NB4 (cell line): ENCODE data around the gene VTN.

Experiments used
- DNase-seq: peaks from one replicate; pipeline ENCODE4 v3.0.0; 2010; ENCODE audit warnings: low read depth
- H3K4me3 ChIP-seq: one replicate; pipeline ENCODE4 v1.5.1; 2011; ENCODE audit warnings: mild to moderate bottlenecking, low read depth, low read length, moderate library complexity
- MAX ChIP-seq: IDR thresholded peaks from 2 replicates; pipeline ENCODE4 v1.6.1; 2011; ENCODE audit warnings: low read depth, low read length
- MYC ChIP-seq: IDR thresholded peaks from 2 replicates; pipeline ENCODE4 v1.6.1; 2011; ENCODE audit warnings: low read depth, low read length
- POLR2A ChIP-seq: IDR thresholded peaks from 2 replicates; pipeline ENCODE4 v1.6.1; 2011; ENCODE audit warnings: mild to moderate bottlenecking; ENCODE audit not compliant: insufficient read length; ENCODE audit errors: extremely low read depth
- TF ChIP-seq, protein P1 (sequence below): IDR thresholded peaks from one replicate; pipeline ENCODE4 v1.5.1; 2012; ENCODE audit warnings: low read depth, low read length

The VTN gene

DNA sequence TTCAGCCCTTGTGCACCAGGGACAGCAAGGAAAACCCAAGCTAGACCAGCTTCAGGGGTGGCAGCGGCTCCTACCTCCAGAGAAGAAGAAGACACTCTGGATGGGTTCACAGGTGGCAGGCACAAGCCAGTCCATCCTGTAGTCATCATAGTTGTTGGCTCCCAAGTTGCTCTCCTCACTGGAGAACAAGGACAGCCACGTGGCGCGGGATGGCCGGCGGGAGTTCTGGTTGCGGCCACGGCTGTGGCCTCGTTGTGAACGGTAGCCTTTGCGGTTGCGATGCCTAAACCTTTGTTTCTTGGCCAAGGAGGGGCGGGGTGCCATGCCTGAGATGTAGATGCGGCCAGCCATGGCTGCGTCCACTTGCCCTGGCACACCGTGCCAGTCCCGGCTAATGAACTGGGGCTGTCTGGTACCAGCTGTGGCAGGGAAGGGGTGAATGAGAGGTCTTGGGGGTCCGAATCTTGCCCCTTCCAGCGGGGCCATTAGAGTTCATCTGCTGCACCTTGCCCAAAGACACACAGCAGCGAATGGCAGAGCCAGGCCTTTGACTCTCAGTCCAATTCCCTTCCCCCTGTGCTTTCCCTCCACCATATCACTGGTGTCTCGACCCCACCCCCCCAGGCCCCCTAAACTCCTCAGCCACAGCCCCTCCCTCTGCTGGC, 2.3 kb downstream of the VTN start:
- no peak overlapping the region for H3K4me3 ChIP-seq
- TF ChIP-seq MYC (no peak), POLR2A (no peak)
- DNase-seq, result no peak

DNA sequence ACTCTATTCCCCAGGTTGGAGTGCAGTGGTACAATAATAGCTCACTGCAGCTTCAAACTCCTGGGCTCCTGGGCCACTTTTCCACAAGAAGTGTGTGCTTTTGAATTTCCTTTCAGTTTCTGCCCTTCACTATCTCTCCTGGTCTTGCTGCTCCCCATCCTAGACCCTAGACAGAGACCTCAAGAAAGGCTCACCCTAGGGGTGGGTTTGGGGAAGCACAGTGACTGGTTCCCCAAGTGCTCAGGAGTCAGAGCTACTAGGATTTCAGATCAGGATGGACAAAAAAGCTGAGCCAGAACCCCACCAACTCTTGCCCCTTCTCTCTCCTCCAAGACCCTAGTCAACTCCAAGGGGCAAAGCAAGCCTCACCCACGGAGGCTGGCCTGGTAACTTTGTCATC, 3.5 kb downstream of the VTN start:
- H3K4me3 ChIP-seq, result no peak overlapping the region
- peak; percentile 28 for DNase-seq
- TF ChIP-seq MYC, result no peak
- TF ChIP-seq POLR2A, result no peak
- TF ChIP-seq, protein P1, sequence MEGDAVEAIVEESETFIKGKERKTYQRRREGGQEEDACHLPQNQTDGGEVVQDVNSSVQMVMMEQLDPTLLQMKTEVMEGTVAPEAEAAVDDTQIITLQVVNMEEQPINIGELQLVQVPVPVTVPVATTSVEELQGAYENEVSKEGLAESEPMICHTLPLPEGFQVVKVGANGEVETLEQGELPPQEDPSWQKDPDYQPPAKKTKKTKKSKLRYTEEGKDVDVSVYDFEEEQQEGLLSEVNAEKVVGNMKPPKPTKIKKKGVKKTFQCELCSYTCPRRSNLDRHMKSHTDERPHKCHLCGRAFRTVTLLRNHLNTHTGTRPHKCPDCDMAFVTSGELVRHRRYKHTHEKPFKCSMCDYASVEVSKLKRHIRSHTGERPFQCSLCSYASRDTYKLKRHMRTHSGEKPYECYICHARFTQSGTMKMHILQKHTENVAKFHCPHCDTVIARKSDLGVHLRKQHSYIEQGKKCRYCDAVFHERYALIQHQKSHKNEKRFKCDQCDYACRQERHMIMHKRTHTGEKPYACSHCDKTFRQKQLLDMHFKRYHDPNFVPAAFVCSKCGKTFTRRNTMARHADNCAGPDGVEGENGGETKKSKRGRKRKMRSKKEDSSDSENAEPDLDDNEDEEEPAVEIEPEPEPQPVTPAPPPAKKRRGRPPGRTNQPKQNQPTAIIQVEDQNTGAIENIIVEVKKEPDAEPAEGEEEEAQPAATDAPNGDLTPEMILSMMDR, result no peak
- TF ChIP-seq MAX, result no peak

- H3K4me3 ChIP-seq, result no peak overlapping the region
- TF ChIP-seq, protein P1, result no peak
- no peak for TF ChIP-seq POLR2A
- no peak for DNase-seq
These were observed 4.6 kb downstream of the VTN start for GRCh38 chr17:28365487-28365886.

DNA sequence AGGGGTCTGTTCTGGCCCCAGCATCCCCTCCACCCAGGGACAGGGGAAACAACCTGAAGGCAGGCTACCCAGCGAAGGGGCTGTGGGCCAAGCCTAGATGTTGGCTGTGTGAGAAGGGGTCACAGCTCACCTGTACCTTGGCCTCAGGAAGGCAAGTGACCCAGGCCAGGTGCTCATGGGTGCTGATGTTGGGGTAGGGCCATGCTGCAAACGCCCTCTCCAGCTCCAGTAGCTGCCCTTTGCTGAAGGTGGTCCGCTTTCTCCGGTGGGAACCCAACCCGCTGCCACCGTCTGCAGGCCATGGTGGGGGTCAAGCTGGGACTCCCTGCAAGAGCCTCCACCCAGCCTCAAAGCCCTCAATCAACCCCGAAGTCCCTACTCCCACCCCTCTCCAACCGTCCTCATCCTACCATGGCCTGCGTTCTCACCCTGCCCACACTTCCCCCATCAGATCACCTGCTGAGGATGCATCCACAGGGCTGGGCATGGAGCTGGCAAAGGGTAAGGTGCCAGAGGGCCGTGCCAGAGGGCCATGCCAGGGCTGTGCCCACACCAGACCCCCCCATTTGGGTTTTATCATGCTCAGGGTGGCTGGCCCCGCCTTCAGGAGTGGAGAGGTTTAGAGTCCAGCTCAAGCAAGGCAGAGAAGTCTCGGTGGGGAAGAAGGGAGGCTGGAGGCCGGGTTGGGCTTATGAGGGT, 5.3 kb downstream of the VTN start, which contains the start of gene SEBOX:
SEBOX (minus strand) TSS at position 535 of the 699 bp plus-strand sequence; CDS start at position 487, 48 bp downstream.
- TF ChIP-seq MAX (no peak), POLR2A (no peak), MYC (no peak)
- TF ChIP-seq, protein P1, result no peak
- H3K4me3 ChIP-seq, result no peak within 1 kb of the TSS
- DNase-seq, result no peak

GRCh38 chr17:28363776-28364650, 6.1 kb downstream of the VTN start:
- no peak overlapping the region for H3K4me3 ChIP-seq
- DNase-seq, result no peak
- TF ChIP-seq POLR2A, result no peak
- TF ChIP-seq MYC, result no peak
- TF ChIP-seq, protein P1, result no peak
- no peak for TF ChIP-seq MAX

GRCh38 chr17:28363186-28363585, 6.9 kb downstream of the VTN start:
- TF ChIP-seq MAX (no peak), MYC (no peak), POLR2A (no peak)
- TF ChIP-seq, protein P1, result no peak
- H3K4me3 ChIP-seq, result no peak overlapping the region
- no peak for DNase-seq
